Calu3 (cell line): ENCODE data around the gene MICAL3. TPM values are rescaled to one million over a fixed set of nuclear protein-coding genes. Genes with fewer than 3 reads are reported as not detected.

Experiments
- BruUV-seq: library from RNA; stranded (reverse); fragments of 400-500 nt; replicated peaks from 2 replicates; lab custom pipeline; 2021; lab: Mats Ljungman, UMichigan
- CTCF ChIA-PET: fragments of 300-600 bp; sonication (Branson Sonifier 250); formaldehyde crosslinking; loops from one replicate; lab custom pipeline; 2022; ENCODE audit warnings: antibody characterized with exemption; lab: Charles Lee
- DNase-seq: peaks from one replicate; pipeline ENCODE4 v3.0.0; 2022
- H3K27ac Mint-ChIP-seq: one replicate; pipeline ENCODE4 v1.8.0; 2022; ENCODE audit warnings: mixed read lengths; ENCODE audit not compliant: unreplicated experiment
- H3K27me3 Mint-ChIP-seq: one replicate; pipeline ENCODE4 v1.8.0; 2022; ENCODE audit warnings: mixed read lengths; ENCODE audit not compliant: unreplicated experiment
- H3K36me3 Mint-ChIP-seq: one replicate; pipeline ENCODE4 v1.8.0; 2022; ENCODE audit warnings: mild to moderate bottlenecking, moderate library complexity, mixed read lengths; ENCODE audit not compliant: insufficient read depth, unreplicated experiment
- H3K4me1 Mint-ChIP-seq: one replicate; pipeline ENCODE4 v1.8.0; 2022; ENCODE audit warnings: mild to moderate bottlenecking, low read depth, mixed read lengths; ENCODE audit not compliant: unreplicated experiment
- H3K4me3 Mint-ChIP-seq: one replicate; pipeline ENCODE4 v1.8.0; 2022; ENCODE audit warnings: mild to moderate bottlenecking, low read depth, moderate library complexity, mixed read lengths; ENCODE audit not compliant: unreplicated experiment
- H3K9me3 Mint-ChIP-seq: one replicate; pipeline ENCODE4 v1.8.0; 2022; ENCODE audit warnings: low read depth, mixed read lengths; ENCODE audit not compliant: unreplicated experiment
- intact Hi-C: fragments of 100-400 bp; cut with micrococcal nuclease; formaldehyde crosslinking; loops from one replicate; pipeline ENCODE4 v1.10.0; 2022; ENCODE audit not compliant: unreplicated experiment
- total RNA-seq: library from RNA; stranded (reverse); gene quantifications from 2 replicates; pipeline ENCODE4 v1.2.3, GENCODE V29; 2022
- TF ChIP-seq, protein P1 (sequence below): fragments of 200-600 bp; IDR thresholded peaks from one replicate; pipeline ENCODE4 v1.8.0; 2022; ENCODE audit warnings: antibody characterized with exemption; ENCODE audit not compliant: unreplicated experiment

Gene MICAL3
- total RNA-seq, 1 experiment from 2014 or later = 60.6 TPM

DNA sequence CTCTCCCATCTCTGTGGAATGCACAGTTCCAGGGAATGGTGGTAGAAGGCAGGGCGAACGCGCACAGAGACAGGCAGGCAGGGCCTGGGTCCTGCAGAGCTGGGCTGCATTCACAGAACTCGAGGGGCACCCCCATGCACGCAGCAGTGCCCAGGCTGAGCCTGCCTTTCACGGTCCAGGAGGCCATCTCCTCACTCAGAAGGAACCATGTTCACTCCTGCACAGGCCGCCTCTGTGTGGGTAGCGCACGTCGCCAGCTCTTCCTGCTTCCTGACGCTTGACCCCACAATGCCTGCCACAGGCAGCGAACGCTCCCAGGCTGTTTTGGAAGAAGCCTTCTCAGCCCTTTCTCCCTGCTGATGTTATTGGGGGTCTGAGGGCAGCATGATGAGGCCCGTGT, 151.2 kb downstream of the MICAL3 start:
- H3K9me3 Mint-ChIP-seq = no peaks in the 10 kb centered on the region
- DNase-seq = no peak
- CTCF ChIA-PET = no interaction called here
- H3K27me3 Mint-ChIP-seq = no peaks in the 10 kb centered on the region
- intact Hi-C loops = no loop called here
- H3K4me1 Mint-ChIP-seq = no peaks in the 10 kb centered on the region
- no peak overlapping the region for H3K4me3 Mint-ChIP-seq
- no TSS peak for BruUV-seq
- H3K27ac Mint-ChIP-seq = no peak overlapping the region
- TF ChIP-seq, protein P1, sequence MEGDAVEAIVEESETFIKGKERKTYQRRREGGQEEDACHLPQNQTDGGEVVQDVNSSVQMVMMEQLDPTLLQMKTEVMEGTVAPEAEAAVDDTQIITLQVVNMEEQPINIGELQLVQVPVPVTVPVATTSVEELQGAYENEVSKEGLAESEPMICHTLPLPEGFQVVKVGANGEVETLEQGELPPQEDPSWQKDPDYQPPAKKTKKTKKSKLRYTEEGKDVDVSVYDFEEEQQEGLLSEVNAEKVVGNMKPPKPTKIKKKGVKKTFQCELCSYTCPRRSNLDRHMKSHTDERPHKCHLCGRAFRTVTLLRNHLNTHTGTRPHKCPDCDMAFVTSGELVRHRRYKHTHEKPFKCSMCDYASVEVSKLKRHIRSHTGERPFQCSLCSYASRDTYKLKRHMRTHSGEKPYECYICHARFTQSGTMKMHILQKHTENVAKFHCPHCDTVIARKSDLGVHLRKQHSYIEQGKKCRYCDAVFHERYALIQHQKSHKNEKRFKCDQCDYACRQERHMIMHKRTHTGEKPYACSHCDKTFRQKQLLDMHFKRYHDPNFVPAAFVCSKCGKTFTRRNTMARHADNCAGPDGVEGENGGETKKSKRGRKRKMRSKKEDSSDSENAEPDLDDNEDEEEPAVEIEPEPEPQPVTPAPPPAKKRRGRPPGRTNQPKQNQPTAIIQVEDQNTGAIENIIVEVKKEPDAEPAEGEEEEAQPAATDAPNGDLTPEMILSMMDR = no peak
- H3K36me3 Mint-ChIP-seq = peaks cover 32% of the 10 kb centered on the region

DNA sequence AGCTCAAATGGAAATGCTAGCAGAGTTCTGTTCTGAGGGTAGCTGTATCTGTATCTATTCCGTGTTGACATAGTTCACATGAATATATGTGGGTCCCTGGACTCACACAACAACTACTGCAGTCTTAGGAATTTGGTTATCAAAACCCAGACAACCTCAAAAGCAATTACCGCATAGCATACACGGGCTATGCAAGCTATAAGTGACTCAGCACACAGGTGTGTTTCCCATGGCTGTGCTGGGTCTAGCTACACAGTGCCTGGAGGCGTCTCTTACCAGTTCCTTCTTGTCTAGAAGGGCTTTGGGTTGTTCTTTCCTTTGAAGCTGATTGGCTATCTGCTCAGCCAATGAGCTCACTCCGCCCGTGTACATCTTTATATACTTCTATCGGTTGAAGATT, 151.9 kb downstream of the MICAL3 start:
- Mint-ChIP-seq H3K27me3 (no peaks in the 10 kb centered on the region), H3K36me3 (peaks cover 28% of the 10 kb centered on the region), H3K4me1 (no peaks in the 10 kb centered on the region), H3K27ac (no peak overlapping the region), H3K4me3 (no peak overlapping the region), H3K9me3 (no peaks in the 10 kb centered on the region)
- CTCF ChIA-PET = no interaction called here
- DNase-seq = no peak
- no TSS peak for BruUV-seq
- TF ChIP-seq, protein P1 = no peak
- intact Hi-C loops = no loop called here

DNA sequence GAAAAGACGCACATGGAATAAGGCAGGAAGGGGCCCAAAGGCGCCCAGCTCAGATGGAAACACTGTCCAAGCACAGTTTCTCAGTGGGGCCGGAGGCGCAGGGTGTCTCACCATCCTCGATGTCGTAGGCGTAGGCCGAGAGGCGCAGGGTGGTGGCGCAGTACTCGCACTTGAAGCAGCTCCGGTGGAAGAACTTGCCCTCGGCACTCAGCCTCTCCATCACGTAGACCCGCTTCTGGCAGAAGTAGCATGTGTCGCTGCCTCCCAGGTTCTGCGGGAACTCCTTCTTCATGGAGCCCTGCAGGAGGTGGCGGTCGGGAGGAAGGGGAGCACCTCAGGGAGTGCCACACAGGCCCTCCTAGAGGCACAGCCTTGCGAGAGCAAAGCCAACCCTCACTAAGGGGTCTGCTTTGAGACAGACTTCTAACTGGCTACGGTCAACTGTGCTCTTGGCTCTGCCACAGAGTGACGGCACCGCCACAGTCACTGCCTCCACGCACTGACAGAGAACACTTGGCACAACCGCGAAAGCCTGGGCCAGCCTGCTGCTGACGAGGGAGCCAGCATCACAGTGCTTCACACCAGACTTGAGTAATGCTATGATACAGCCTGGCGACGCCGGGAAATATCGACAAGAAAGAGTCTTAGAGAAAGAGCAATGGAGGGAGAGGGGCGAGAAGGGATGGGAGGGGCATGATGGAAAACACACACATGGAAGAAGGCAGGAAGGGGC, 152.5 kb downstream of the MICAL3 start:
- TF ChIP-seq, protein P1 = no peak
- CTCF ChIA-PET = no interaction called here
- Mint-ChIP-seq H3K4me3 (no peak overlapping the region), H3K36me3 (peaks cover 28% of the 10 kb centered on the region), H3K27ac (no peak overlapping the region), H3K9me3 (no peaks in the 10 kb centered on the region), H3K27me3 (no peaks in the 10 kb centered on the region), H3K4me1 (no peaks in the 10 kb centered on the region)
- no TSS peak for BruUV-seq
- intact Hi-C loops = no loop called here
- DNase-seq = no peak

DNA sequence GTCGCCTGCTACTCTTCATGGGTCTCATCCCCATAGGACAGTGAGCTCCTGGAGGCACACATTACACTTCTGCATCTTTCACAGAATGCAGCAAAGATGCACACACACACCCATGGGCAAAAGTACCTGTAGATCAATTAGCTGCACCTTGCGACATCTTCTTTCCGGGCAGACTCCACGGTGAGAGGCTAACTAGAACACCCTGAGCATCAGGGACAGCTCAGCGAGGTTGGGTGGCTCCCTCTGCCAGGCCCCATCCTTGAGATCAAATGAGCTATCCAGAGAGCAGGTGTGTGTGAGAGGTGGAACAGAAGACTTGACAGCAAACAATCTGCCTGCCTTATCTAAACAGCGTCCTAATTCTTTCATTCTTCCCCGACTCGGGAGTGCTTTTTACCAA, 154.0 kb downstream of the MICAL3 start:
- Mint-ChIP-seq H3K4me1 (no peaks in the 10 kb centered on the region), H3K27me3 (no peaks in the 10 kb centered on the region), H3K27ac (no peak overlapping the region), H3K36me3 (peaks cover 17% of the 10 kb centered on the region), H3K4me3 (no peak overlapping the region), H3K9me3 (no peaks in the 10 kb centered on the region)
- DNase-seq = no peak
- BruUV-seq = no TSS peak
- CTCF ChIA-PET = no interaction called here
- TF ChIP-seq, protein P1 = no peak
- intact Hi-C loops = no loop called here
